ENCODE results near the gene HTN1. TPM values are rescaled to one million over a fixed set of nuclear protein-coding genes. Genes with fewer than 3 reads are reported as not detected.
"Not testable (repeated sequence)": the region's sequence is repeated elsewhere in the genome, so short reads cannot be mapped to it uniquely, and the experiment has no call there.

The HTN1 gene
- total RNA-seq (not detected), polyA plus RNA-seq (not detected), total RNA-seq (0 to 0.19 (median 0.04) reads per million in 6 experiments)

DNA sequence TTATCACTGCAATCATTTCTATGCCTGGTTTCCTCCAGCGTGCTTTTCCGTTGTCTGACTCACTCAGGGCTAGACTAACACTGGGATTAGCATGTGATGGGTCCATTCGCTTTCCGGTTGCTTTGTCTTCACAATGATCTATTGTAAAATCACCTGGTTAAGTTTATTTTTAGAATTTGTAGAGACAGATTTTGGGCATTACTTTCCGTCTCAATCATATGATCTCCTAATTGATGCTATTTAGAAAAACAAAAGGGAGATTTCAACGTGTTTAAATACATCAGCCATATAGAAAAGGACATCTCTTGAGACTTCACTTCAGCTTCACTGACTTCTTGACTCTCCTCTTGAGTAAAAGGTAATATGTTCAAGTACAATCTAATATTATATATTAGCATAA is at the start of gene HTN1:
Gene HTN1 (plus strand): TSS at position 301 of the 400 bp plus-strand sequence. CDS start 2,639 bp downstream, outside the sequence.
- POLR2A ChIA-PET, H3K9me3 Mint-ChIP-seq, H3K36me3 Mint-ChIP-seq, ATAC-seq, H3K4me3 Mint-ChIP-seq, H3K4me1 Mint-ChIP-seq, H3K27me3 Mint-ChIP-seq, DNase-seq, H3K27ac Mint-ChIP-seq: not testable (repeated sequence)

DNA sequence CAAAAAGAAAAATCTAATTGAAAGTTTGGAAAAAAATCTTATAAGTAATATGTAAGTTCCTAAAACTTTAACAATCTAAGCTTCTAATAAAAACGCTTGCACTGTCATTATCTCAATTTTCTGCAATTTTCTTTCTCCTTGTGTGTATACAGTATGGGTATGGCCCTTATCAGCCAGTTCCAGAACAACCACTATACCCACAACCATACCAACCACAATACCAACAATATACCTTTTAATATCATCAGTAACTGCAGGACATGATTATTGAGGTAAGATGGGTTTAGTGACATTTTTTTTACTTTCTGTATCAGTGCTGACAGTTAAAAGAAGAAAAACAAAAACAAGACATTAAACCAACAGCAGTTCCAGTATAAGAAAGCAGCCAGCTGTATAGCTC is 49.5 kb upstream of the HTN1 start:
- no peak for ATAC-seq
- H3K4me1 Mint-ChIP-seq: no peaks in the 10 kb centered on the region
- H3K36me3 Mint-ChIP-seq: no peaks in the 10 kb centered on the region
- H3K27me3 Mint-ChIP-seq: peaks cover 0 to 5% (median 0%) of the 10 kb centered on the region in 5 donors
- POLR2A ChIA-PET: no interaction called here
- DNase-seq: no peak
- H3K27ac Mint-ChIP-seq: no peak overlapping the region
- H3K4me3 Mint-ChIP-seq: no peak overlapping the region
- peaks cover 0 to 2% (median 0%) of the 10 kb centered on the region in 9 donors for H3K9me3 Mint-ChIP-seq

DNA sequence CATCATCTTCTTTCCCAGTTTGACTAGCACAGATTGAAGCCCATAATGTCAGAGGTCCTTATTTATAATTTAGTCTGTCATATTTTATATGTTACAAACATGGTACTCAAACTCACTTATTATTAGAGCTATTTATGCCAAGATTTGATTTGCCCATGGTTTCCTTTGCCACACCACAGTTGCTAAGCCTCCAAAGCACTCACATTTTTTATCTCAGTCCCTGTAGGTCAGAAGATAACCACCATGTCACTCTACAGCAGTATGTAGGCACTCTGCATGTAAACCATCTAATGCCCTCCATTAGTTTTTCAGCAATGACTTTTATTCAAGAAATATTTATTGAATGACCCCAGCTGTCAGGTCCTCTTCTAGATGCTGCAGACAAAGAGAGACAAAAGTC is 47.7 kb upstream of the HTN1 start:
- ATAC-seq (no peak), DNase-seq (no peak)
- H3K9me3 Mint-ChIP-seq: peaks cover 0 to 2% (median 0%) of the 10 kb centered on the region in 9 donors
- H3K4me3 Mint-ChIP-seq: no peak overlapping the region
- H3K27ac Mint-ChIP-seq: no peak overlapping the region
- no peaks in the 10 kb centered on the region for H3K4me1 Mint-ChIP-seq
- POLR2A ChIA-PET: no interaction called here
- H3K36me3 Mint-ChIP-seq: no peaks in the 10 kb centered on the region
- peaks cover 0 to 5% (median 0%) of the 10 kb centered on the region in 5 donors for H3K27me3 Mint-ChIP-seq

DNA sequence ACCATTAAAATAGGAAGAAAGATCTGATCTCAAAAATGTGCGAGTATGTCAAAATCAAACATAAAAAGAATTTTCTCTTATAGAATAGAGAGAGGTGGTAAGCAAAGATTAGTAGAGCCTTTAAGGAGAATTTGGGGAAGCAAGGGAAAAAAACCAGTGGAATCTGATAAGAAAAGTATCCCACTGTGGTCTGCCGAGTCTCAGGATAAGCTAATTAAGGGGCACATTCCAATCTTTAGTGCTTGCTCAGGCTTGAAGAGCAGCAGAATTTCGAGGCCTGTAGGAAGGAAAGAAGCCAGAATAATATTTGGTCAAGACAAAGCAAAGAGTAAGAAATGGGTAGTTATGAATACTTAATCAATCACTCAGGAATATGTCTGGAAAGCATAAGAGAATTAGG is 41.5 kb upstream of the HTN1 start:
- Mint-ChIP-seq H3K36me3 (no peaks in the 10 kb centered on the region), H3K27ac (no peak overlapping the region), H3K4me1 (no peaks in the 10 kb centered on the region), H3K27me3 (peaks cover 0 to 3% (median 0%) of the 10 kb centered on the region in 5 donors), H3K4me3 (no peak overlapping the region), H3K9me3 (peaks cover 0 to 17% (median 0%) of the 10 kb centered on the region in 9 donors)
- ATAC-seq (no peak), DNase-seq (no peak)
- POLR2A ChIA-PET: no interaction called here

DNA sequence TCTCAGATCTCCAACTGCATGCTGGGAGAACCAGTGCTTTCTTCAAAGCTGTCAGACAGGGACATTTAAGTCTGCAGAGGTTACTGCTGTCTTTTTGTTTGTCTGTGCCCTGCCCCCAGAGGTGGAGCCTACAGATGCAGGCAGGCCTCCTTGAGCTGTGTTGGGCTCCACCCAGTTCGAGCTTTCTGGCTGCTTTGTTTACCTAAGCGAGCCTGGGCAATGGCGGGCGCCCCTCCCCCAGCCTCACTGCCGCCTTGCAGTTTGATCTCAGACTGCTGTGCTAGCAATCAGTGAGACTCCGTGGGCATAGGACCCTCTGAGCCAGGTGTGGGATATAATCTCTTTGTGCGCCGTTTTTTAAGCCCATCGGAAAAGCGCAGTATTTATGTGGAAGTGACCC is 31.2 kb upstream of the HTN1 start:
- H3K36me3 Mint-ChIP-seq, H3K27me3 Mint-ChIP-seq, H3K4me1 Mint-ChIP-seq, POLR2A ChIA-PET, H3K4me3 Mint-ChIP-seq, H3K9me3 Mint-ChIP-seq, H3K27ac Mint-ChIP-seq, ATAC-seq, DNase-seq: not testable (repeated sequence)

DNA sequence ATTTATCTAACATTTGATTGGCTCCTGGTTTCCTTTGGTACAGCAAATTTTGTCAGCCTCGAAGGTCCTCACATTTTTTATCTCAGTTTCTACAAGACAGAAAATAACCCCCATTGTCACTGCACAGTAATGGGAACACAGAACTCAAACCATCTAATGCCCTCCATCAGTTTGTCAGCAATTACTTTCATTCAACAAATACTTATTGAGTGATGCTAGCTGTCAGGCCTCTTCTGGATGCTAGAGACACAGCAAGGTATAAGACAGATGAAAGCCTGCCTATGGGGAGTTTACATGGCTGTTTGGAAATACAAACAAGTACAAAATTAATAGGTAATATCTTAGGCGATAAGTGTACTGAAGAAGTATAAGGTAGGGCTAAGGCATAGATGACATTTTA is 27.0 kb upstream of the HTN1 start:
- Mint-ChIP-seq H3K4me1 (no peaks in the 10 kb centered on the region), H3K4me3 (no peak overlapping the region), H3K9me3 (no peaks in the 10 kb centered on the region), H3K27ac (no peak overlapping the region), H3K27me3 (no peaks in the 10 kb centered on the region), H3K36me3 (no peaks in the 10 kb centered on the region)
- DNase-seq (no peak), ATAC-seq (no peak)
- POLR2A ChIA-PET: no interaction called here

DNA sequence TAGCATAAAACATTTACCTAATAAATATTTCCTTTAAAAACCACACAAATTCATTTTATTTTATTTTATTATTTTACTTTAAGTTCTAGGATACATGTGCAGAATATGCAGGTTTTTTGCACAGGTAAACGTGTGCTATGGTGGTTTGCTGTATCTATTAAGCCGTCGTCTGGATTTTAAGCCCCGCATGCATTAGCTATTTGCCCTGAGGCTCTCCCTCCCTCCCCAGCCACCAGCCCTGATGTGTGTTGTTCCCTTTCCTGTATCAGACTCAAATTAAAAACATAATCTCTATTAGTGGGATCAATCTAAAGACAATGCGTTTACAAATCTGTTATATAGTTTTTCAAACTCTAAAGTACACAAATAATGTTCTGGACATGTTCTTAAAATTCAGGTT is 23.2 kb upstream of the HTN1 start:
- Mint-ChIP-seq H3K9me3 (peaks cover 0 to 1% (median 0%) of the 10 kb centered on the region in 9 donors), H3K4me1 (no peaks in the 10 kb centered on the region), H3K36me3 (no peaks in the 10 kb centered on the region), H3K4me3 (no peak overlapping the region), H3K27me3 (no peaks in the 10 kb centered on the region), H3K27ac (no peak overlapping the region)
- ATAC-seq: no peak
- POLR2A ChIA-PET: no interaction called here
- DNase-seq: no peak

DNA sequence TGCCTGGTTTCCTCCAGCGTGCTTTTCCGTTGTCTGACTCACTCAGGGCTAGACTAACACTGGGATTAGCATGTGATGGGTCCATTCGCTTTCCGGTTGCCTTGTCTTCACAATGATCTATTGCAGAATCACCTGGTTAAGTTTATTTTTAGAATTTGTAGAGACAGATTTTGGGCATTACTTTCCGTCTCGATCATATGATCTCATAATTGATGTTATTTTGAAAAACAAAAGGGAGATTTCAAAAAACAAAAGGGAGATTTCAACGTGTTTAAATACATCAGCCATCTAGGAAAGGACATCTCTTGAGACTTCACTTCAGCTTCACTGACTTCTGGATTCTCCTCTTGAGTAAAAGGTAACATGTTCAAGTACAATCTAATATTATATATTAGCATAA is 22.1 kb upstream of the HTN1 start, which contains the start of gene HTN3:
Gene HTN3 (plus strand): TSS at position 301 of the 400 bp plus-strand sequence. CDS start 2,282 bp downstream, outside the sequence.
- H3K4me3 Mint-ChIP-seq, POLR2A ChIA-PET, ATAC-seq: not testable (repeated sequence)

DNA sequence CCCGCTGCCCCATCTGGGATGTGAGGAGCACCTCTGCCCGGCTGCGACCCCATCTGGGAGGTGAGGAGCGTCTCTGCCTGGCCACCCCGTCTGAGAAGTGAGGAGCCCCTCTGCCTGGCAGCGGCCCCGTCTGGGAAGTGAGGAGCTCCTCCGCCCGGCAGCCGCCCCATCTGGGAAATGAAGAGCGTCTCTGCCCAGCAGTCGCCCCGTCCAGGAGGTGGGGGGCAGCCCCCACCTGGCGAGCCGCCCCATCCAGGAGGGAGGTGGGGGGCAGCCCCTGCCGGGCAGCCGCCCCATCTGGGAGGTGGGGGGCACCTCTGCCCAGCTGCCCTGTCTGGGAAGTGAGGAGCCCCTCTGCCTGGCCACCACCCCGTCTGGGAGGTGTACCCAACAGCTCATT is 12.7 kb upstream of the HTN1 start:
- DNase-seq, H3K36me3 Mint-ChIP-seq, POLR2A ChIA-PET, ATAC-seq, H3K4me3 Mint-ChIP-seq, H3K27ac Mint-ChIP-seq, H3K4me1 Mint-ChIP-seq, H3K27me3 Mint-ChIP-seq: not testable (repeated sequence)
- peaks cover 3 to 24% (median 13%) of the 10 kb centered on the region in 9 donors for H3K9me3 Mint-ChIP-seq

More for the DNA sequence above, 22.1 kb upstream of the HTN1 start, which contains the start of gene HTN3:
- not testable (repeated sequence) for DNase-seq, H3K27ac Mint-ChIP-seq, H3K27me3 Mint-ChIP-seq, H3K9me3 Mint-ChIP-seq, H3K36me3 Mint-ChIP-seq, H3K4me1 Mint-ChIP-seq

DNA sequence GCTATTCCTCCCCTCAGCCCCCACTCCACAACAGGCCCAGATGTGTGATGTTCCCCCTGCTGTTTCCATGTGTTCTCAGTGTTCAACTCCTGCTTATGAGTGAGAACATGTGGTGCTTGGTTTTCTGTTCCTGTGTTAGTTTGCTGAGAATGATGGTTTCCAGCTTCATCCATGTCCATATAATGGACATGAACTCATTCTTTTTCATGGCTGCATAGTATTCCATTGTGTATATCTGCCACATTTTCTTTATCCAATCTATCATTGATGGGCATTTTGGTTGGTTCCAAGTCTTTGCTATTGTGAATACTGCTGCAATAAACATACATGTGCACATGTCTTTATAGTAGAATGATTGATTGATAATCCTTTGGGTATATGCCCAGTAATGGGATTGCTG is 10.3 kb upstream of the HTN1 start:
- H3K4me3 Mint-ChIP-seq, POLR2A ChIA-PET, ATAC-seq, H3K4me1 Mint-ChIP-seq, H3K36me3 Mint-ChIP-seq, H3K27me3 Mint-ChIP-seq, DNase-seq, H3K27ac Mint-ChIP-seq: not testable (repeated sequence)
- H3K9me3 Mint-ChIP-seq: peaks cover 2 to 24% (median 13%) of the 10 kb centered on the region in 9 donors

DNA sequence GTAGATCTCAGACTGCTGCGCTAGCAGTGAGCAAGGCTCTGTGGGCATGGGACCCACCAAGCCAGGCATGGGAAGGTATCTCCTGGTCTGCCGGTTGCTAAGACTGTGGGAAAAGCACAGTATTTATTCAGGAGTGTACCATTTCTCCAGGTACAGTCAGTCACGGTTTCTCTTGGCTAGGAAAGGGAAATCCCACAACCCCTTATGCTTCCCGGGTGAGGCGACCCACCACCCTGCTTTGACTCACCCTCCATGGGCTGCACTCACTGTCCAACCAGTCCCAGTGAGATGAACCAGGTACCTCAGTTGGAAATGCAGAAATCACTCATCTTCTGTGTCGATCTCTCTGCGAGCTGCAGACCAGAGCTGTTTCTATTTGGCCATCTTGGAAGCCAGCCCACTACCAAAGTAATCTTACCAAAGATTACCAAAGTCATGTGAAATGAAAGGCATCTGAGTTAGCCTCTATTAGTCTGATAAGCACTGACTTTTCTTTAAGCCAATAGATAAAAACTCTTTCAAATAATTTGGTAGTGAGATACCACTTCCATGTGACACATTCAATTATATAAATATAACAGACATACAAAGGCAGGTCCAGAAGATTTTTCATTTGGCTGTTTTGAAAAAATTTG is 8.5 kb upstream of the HTN1 start:
- H3K4me3 Mint-ChIP-seq: no peak overlapping the region
- no peak overlapping the region for H3K27ac Mint-ChIP-seq
- H3K4me1 Mint-ChIP-seq: no peaks in the 10 kb centered on the region
- H3K27me3 Mint-ChIP-seq: no peaks in the 10 kb centered on the region
- ATAC-seq (no peak), DNase-seq (no peak)
- H3K36me3 Mint-ChIP-seq: peaks cover 0 to 5% (median 2%) of the 10 kb centered on the region in 3 donors
- peaks cover 2 to 24% (median 12%) of the 10 kb centered on the region in 9 donors for H3K9me3 Mint-ChIP-seq
- POLR2A ChIA-PET: no interaction called here

DNA sequence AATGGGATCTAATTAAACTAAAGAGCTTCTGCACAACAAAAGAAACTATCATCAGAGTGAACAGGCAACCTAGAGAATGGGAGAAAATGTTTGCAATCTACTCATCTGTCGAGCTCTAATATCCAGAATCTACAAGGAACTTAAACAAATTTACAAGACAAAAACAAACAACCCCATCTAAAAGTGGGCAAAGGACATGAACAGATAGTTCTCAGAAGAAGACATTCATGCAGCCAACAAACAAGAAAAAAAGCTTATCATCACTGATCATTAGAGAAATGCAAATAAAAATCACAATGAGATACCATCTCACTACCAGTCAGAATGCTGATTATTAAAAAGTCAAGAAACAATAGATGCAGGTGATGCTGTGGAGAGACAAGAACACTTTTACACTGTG is 6.3 kb downstream of the HTN1 start:
- POLR2A ChIA-PET, H3K36me3 Mint-ChIP-seq, H3K27ac Mint-ChIP-seq, H3K4me3 Mint-ChIP-seq, H3K4me1 Mint-ChIP-seq, H3K27me3 Mint-ChIP-seq, ATAC-seq, DNase-seq: not testable (repeated sequence)
- peaks cover 0 to 14% (median 3%) of the 10 kb centered on the region in 9 donors for H3K9me3 Mint-ChIP-seq

DNA sequence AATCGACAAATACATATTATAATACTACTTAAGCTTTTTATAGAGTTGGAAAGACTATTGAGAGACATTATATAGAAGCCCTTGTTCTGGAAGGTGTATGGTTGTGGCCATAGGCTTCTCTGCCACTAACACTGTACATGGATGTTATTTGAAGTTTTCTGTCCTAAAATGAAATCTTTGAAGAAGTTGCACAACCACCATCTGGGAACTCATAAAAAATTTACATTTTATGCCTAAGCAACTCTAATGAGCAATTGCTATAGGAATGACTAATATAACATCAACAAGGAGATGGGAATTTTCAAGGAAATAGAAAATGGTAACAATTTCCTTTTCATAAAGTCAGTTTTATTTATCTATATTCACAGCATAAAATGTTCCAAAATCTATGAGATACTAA is 7.4 kb downstream of the HTN1 start:
- ATAC-seq (no peak), DNase-seq (no peak)
- POLR2A ChIA-PET: no interaction called here
- no peaks in the 10 kb centered on the region for H3K36me3 Mint-ChIP-seq
- H3K27me3 Mint-ChIP-seq: no peaks in the 10 kb centered on the region
- no peaks in the 10 kb centered on the region for H3K4me1 Mint-ChIP-seq
- H3K9me3 Mint-ChIP-seq: peaks cover 0 to 14% (median 3%) of the 10 kb centered on the region in 9 donors
- H3K4me3 Mint-ChIP-seq: no peak overlapping the region
- no peak overlapping the region for H3K27ac Mint-ChIP-seq

DNA sequence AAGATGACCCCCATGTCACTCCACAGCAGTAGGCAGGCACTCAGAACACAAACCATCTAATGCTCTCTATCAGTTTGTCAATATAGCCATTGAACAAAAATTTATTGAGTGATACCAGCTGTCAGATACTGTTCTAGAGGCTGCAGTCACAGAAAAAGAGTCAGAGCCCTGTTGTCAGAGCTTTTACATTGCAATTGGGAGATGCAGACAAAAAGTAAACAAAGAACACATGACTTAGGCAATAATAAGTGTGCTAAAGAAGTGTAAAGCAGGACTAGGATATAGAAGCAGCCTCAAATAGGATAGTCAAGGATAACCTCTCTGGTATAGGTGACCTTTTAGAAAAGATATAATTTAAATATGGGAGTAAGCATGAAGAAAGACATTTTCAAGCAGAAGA is 8.9 kb downstream of the HTN1 start:
- H3K36me3 Mint-ChIP-seq: no peaks in the 10 kb centered on the region
- H3K4me3 Mint-ChIP-seq: no peak overlapping the region
- no peaks in the 10 kb centered on the region for H3K27me3 Mint-ChIP-seq
- no peak overlapping the region for H3K27ac Mint-ChIP-seq
- no peak for DNase-seq
- H3K4me1 Mint-ChIP-seq: no peaks in the 10 kb centered on the region
- peaks cover 0 to 14% (median 3%) of the 10 kb centered on the region in 9 donors for H3K9me3 Mint-ChIP-seq
- no peak for ATAC-seq
- POLR2A ChIA-PET: no interaction called here

Data from naive thymus-derived CD8-positive, alpha-beta T cell (primary cell).